ENCODE measurements around the gene WFS1.

DNA sequence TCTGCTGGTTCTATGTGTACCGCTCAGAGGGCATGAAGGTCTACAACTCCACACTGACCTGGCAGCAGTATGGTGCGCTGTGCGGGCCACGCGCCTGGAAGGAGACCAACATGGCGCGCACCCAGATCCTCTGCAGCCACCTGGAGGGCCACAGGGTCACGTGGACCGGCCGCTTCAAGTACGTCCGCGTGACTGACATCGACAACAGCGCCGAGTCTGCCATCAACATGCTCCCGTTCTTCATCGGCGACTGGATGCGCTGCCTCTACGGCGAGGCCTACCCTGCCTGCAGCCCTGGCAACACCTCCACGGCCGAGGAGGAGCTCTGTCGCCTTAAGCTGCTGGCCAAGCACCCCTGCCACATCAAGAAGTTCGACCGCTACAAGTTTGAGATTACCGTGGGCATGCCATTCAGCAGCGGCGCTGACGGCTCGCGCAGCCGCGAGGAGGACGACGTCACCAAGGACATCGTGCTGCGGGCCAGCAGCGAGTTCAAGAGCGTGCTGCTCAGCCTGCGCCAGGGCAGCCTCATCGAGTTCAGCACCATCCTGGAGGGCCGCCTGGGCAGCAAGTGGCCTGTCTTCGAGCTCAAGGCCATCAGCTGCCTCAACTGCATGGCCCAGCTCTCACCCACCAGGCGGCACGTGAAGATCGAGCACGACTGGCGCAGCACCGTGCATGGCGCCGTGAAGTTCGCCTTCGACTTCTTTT is 32.2 kb downstream of the WFS1 start:
- TF ChIP-seq, protein P1, sequence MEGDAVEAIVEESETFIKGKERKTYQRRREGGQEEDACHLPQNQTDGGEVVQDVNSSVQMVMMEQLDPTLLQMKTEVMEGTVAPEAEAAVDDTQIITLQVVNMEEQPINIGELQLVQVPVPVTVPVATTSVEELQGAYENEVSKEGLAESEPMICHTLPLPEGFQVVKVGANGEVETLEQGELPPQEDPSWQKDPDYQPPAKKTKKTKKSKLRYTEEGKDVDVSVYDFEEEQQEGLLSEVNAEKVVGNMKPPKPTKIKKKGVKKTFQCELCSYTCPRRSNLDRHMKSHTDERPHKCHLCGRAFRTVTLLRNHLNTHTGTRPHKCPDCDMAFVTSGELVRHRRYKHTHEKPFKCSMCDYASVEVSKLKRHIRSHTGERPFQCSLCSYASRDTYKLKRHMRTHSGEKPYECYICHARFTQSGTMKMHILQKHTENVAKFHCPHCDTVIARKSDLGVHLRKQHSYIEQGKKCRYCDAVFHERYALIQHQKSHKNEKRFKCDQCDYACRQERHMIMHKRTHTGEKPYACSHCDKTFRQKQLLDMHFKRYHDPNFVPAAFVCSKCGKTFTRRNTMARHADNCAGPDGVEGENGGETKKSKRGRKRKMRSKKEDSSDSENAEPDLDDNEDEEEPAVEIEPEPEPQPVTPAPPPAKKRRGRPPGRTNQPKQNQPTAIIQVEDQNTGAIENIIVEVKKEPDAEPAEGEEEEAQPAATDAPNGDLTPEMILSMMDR (IDR thresholded peaks at IDR 0.05) = no peak
- TF ChIP-seq POLR2A (IDR thresholded peaks at IDR 0.05) = no peak
